Neural crest cell (in vitro differentiated cells): Measurements from ENCODE around the gene DEPDC1B. TPM values are rescaled to one million over a fixed set of nuclear protein-coding genes. Genes with fewer than 3 reads are reported as not detected.

ENCODE experiments used
- DNase-seq: peaks from one replicate; pipeline ENCODE4 v3.0.0; 2021; ENCODE audit warnings: low read depth, mixed read lengths, low spot score
- H3K27ac Mint-ChIP-seq: one replicate; pipeline ENCODE4 v1.8.0; 2021; ENCODE audit warnings: mild to moderate bottlenecking, mixed read lengths; ENCODE audit not compliant: unreplicated experiment
- H3K27me3 Mint-ChIP-seq: 2 replicates; pipeline ENCODE4 v1.8.0; 2021; ENCODE audit warnings: low read depth, mild to moderate bottlenecking, mixed read lengths
- H3K36me3 Mint-ChIP-seq: 2 replicates; pipeline ENCODE4 v1.8.0; 2021; ENCODE audit warnings: low read depth, mild to moderate bottlenecking, mixed read lengths
- H3K4me1 Mint-ChIP-seq: 2 replicates; pipeline ENCODE4 v1.8.0; 2021; ENCODE audit warnings: mixed read lengths
- H3K4me3 Mint-ChIP-seq: one replicate; pipeline ENCODE4 v1.8.0; 2021; ENCODE audit warnings: mild to moderate bottlenecking, mixed read lengths
- H3K9me3 Mint-ChIP-seq: 2 replicates; pipeline ENCODE4 v1.8.0; 2021; ENCODE audit warnings: mixed read lengths
- total RNA-seq: library from RNA; stranded (reverse); gene quantifications from 2 replicates; pipeline ENCODE4 v1.2.1, GENCODE V29; 2021
- TF ChIP-seq, protein P1 (sequence below): fragments of 200-600 bp; sonication (generic); conservative IDR thresholded peaks from 2 replicates; pipeline ENCODE4 v1.5.0; 2021; ENCODE audit warnings: antibody characterized with exemption, mild to moderate bottlenecking

Gene DEPDC1B
- total RNA-seq, 1 donor from 2014 or later: 60.4 TPM

DNA sequence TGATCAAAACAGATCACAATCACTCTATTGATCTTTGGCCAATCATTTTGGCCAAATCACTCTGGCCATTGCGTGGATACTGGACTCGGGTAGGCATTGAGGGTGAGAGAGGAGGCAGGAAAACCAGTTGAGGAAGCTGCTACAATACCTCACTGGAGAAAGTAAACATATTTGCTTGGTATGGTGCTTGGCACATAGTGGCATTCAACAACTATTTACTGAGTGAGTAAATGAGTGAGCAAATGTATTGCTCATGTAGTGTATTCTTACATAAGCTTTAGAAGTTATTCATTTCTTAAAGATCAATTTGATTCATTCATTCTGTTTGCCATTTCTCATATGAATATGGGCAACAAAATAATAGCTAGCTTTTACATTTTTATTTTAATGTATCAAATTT is 4.0 kb upstream of the DEPDC1B start:
- H3K36me3 Mint-ChIP-seq: peaks cover 3% of the 10 kb centered on the region
- TF ChIP-seq, protein P1, sequence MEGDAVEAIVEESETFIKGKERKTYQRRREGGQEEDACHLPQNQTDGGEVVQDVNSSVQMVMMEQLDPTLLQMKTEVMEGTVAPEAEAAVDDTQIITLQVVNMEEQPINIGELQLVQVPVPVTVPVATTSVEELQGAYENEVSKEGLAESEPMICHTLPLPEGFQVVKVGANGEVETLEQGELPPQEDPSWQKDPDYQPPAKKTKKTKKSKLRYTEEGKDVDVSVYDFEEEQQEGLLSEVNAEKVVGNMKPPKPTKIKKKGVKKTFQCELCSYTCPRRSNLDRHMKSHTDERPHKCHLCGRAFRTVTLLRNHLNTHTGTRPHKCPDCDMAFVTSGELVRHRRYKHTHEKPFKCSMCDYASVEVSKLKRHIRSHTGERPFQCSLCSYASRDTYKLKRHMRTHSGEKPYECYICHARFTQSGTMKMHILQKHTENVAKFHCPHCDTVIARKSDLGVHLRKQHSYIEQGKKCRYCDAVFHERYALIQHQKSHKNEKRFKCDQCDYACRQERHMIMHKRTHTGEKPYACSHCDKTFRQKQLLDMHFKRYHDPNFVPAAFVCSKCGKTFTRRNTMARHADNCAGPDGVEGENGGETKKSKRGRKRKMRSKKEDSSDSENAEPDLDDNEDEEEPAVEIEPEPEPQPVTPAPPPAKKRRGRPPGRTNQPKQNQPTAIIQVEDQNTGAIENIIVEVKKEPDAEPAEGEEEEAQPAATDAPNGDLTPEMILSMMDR: no peak
- H3K27me3 Mint-ChIP-seq: peaks cover 11% of the 10 kb centered on the region
- H3K4me1 Mint-ChIP-seq: peaks cover 12% of the 10 kb centered on the region
- no peak overlapping the region for H3K4me3 Mint-ChIP-seq
- DNase-seq: no peak
- no peak overlapping the region for H3K27ac Mint-ChIP-seq
- H3K9me3 Mint-ChIP-seq: no peaks in the 10 kb centered on the region

DNA sequence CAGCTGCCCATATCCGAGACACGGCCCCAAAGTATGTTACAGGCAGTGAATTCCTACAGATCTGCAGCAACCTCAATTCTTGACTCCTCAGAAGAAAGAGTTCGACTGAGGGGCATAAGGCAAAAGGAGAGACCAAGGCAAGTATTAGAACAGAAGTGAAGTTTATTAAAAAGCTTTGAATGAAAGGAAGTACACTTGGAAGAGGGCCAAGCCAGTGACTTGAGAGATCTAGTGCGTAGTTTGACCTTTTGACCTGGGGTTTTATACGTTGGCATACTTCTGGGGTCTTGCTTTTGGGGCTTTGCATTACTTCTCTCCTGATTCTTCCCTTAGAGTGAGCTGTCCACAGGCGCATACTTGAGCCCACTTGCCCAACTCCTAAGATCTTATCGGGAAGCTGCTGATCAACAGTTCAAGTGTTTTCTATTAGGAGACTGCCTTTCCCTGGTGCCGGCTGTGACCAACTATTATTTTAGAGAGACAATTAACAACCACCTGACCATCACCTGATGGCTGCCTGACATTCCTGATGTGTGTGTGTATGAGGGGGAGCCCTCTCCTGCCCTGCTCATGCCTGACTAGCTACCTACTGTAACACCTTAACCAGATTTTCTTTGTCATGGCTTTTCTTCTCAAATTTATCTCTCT is 1.5 kb upstream of the DEPDC1B start:
- Mint-ChIP-seq H3K4me1 (peaks cover 37% of the 10 kb centered on the region), H3K27me3 (peaks cover 11% of the 10 kb centered on the region), H3K27ac (no peak overlapping the region), H3K9me3 (no peaks in the 10 kb centered on the region), H3K36me3 (peaks cover 9% of the 10 kb centered on the region), H3K4me3 (peak overlapping the region; percentile 84)
- DNase-seq: no peak
- TF ChIP-seq, protein P1: no peak

DNA sequence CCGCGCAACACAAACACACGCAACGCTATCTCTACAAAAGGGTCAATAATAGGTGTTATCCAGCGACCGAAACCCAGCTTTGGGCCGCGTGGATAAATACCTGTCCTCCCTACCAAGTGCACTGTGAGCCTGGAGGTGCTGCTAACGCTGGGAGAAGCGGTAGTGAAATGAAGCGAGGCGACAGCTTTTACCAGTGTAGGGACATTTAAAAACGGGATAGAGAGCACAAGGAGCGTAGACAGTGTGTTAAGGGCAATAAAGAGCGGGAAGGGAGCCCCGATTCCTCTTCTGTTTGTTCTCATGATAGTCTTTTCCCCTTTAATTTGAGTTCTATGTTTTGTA is 421 bp upstream of the DEPDC1B start:
- Mint-ChIP-seq H3K4me3 (peak overlapping the region; percentile 96), H3K27ac (peak overlapping the region; percentile 99), H3K27me3 (peaks cover 11% of the 10 kb centered on the region), H3K9me3 (no peaks in the 10 kb centered on the region), H3K4me1 (peaks cover 37% of the 10 kb centered on the region), H3K36me3 (peaks cover 11% of the 10 kb centered on the region)
- TF ChIP-seq, protein P1: no peak
- DNase-seq: no peak

DNA sequence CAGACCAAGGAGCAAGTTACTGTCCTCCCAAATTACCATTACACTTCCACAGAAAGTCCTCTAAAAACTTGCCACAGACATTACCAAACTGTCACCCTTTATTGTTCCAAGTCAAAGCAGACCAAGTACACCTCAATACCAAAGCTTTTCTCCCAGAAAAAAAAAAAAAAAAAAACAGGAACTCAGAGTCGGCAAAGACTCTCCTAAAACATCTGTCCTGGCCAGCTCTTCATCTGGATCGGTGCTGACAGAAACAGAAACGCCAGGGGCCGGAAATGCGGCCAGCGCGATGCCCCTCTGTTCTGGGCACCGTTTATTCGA is 718 bp downstream of the DEPDC1B start:
- Mint-ChIP-seq H3K9me3 (no peaks in the 10 kb centered on the region), H3K36me3 (peaks cover 18% of the 10 kb centered on the region), H3K4me1 (peaks cover 37% of the 10 kb centered on the region), H3K27me3 (peaks cover 11% of the 10 kb centered on the region), H3K4me3 (peak overlapping the region; percentile 96), H3K27ac (peak overlapping the region; percentile 99)
- DNase-seq: no peak
- TF ChIP-seq, protein P1: no peak

DNA sequence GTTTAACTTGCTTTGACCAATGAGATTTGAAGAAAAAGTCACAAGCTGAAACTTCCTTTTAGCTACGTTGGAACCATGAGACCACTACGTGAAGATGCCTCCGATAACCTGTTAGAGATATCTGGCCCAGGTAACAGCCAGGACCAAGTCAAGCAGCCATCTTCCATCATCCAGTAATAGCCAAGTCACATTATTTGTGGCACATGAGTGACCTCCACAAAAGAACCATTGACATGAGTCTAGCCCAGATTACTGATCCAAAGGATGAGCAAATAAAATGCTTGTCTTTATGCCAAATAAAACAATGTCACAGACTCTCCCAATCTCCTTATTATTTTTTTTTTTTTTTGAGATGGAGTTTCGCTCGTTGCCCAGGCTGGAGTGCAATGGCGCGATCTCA is 1.6 kb downstream of the DEPDC1B start:
- peaks cover 37% of the 10 kb centered on the region for H3K4me1 Mint-ChIP-seq
- H3K27me3 Mint-ChIP-seq: peaks cover 7% of the 10 kb centered on the region
- no peak overlapping the region for H3K27ac Mint-ChIP-seq
- DNase-seq: no peak
- H3K4me3 Mint-ChIP-seq: peak overlapping the region; percentile 96
- H3K36me3 Mint-ChIP-seq: peaks cover 25% of the 10 kb centered on the region
- H3K9me3 Mint-ChIP-seq: no peaks in the 10 kb centered on the region
- TF ChIP-seq, protein P1: no peak
